Activated T-cell treated with anti-CD3 and anti-CD28 coated beads for 48 hours (primary cell): ENCODE measurements around the gene ATP2C2.
"Not testable (repeated sequence)": the region's sequence is repeated elsewhere in the genome, so short reads cannot be mapped to it uniquely, and the experiment has no call there.

Source experiments
- DNase-seq: peaks from one replicate; pipeline ENCODE4 v3.0.0-alpha.2; 2020; ENCODE audit warnings: low read depth

Gene ATP2C2

GRCh38 chr16:84398701-84399100, 30.4 kb downstream of the ATP2C2 start:
- no peak for DNase-seq

- DNase-seq = not testable (repeated sequence)
Measured at GRCh38 chr16:84399912-84400311, 31.6 kb downstream of the ATP2C2 start.

GRCh38 chr16:84403435-84403834, 35.1 kb downstream of the ATP2C2 start:
- not testable (repeated sequence) for DNase-seq

DNA sequence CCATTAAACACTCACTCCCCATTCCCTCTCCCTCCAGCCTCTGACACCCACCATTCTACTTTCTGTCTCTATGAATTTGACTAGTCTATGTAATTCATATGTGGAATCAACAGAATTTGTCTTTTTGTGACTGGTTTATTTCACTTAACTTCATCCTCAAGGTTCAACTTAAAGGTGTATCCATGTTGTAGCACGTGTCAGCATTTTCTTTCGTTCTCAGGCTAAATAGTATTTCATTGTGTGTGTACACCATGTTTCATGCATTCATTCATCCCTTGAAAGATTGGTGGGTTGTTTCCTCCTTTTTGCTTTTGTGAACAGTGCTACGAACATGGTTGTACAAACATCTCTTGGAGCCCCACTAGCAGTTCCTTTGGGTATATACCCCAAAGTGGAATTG, 36.0 kb downstream of the ATP2C2 start:
- DNase-seq = no peak

GRCh38 chr16:84404936-84405639, 36.8 kb downstream of the ATP2C2 start:
- no peak for DNase-seq

DNA sequence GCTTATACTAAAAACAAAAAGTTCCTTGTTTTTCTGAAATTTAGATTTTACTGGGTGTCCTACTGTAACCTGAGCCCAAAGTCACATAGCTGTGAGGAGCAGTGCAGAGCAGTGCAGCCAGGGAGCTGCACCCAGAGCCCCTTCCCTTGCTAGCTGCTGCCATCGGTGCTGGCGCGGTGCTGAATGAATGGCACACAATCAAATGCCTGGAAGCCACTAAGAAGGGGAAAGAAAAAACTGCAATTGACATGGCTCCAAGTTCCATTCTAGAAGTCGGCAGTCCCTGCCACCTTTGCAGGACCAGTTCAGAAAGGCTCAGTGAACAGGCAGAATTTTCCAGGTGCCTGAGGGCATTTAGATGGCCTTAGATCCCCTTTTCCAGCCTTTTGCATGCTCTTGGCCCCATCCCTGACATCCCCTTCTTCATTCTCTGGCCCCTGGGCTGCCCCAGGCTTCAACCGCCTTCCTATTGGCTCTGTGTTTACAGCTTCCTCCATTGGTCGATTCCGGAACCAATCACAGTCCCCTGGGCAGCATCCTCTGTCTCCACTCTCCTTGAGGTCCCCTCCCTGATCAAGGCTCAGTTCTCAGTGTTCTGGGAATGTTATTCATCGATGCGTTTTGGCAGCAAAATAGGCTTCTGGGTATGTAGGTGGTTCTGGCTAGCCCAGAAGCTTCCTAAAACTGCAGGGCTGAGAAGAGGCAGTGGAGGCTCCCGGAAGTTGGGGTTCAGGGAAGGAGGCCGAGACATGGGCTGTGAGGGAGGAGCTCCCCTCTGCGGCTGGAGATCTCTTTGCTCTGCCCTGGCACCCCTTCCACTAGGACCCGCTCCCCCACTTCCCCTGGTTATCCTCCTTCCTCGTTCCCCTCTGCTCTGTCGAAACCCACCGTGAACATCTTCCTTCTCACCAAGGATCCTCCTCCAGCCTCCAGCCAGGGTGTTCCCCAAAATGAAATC, 37.9 kb downstream of the ATP2C2 start:
- no peak for DNase-seq

GRCh38 chr16:84407588-84408313, 39.4 kb downstream of the ATP2C2 start:
- DNase-seq = no peak

- no peak for DNase-seq
Measured at GRCh38 chr16:84408314-84408690, 40.0 kb downstream of the ATP2C2 start.

GRCh38 chr16:84408856-84409255, 40.5 kb downstream of the ATP2C2 start:
- DNase-seq = no peak

- DNase-seq = no peak
Measured at GRCh38 chr16:84410361-84411138, 42.2 kb downstream of the ATP2C2 start.

DNA sequence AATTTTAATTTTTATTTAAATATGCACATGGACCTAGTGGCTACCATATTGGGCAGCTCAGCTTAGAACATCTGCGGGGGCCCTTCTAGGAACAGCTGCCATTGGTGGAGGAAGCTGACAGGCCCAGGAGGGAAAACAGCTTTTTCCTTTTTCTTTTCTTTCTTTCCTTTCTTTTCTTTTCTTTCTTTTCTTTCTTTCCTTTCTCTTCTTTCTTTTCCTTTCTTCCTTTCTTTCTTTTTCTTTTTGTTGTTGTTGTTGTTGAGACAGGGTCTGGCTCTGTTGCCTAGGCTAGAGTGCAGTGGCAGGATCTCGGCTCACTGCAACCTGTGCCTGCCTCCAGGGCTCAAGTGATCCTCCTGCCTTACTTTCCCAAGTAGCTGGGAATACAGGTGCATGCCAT, 43.4 kb downstream of the ATP2C2 start:
- DNase-seq = no peak

DNA sequence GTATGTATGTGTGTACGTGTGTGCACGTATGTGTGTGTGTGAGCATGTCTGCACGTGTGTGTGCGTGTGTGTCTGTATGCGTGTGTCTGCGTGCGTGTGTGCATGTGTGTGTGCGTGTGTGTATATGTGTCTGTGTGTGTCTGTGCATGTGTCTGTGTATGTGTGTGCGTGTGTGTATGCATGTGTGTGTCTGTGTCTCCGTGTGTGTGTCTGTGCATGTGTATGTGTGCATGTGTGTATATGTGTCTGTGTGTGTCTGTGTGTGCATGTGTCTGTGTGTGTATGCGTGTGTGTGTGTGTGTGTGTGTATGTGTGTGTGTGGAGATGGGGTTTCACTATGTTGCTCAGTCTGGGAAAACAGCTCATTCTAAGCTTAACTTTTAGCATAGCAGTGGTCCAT, 43.9 kb downstream of the ATP2C2 start:
- no peak for DNase-seq

DNA sequence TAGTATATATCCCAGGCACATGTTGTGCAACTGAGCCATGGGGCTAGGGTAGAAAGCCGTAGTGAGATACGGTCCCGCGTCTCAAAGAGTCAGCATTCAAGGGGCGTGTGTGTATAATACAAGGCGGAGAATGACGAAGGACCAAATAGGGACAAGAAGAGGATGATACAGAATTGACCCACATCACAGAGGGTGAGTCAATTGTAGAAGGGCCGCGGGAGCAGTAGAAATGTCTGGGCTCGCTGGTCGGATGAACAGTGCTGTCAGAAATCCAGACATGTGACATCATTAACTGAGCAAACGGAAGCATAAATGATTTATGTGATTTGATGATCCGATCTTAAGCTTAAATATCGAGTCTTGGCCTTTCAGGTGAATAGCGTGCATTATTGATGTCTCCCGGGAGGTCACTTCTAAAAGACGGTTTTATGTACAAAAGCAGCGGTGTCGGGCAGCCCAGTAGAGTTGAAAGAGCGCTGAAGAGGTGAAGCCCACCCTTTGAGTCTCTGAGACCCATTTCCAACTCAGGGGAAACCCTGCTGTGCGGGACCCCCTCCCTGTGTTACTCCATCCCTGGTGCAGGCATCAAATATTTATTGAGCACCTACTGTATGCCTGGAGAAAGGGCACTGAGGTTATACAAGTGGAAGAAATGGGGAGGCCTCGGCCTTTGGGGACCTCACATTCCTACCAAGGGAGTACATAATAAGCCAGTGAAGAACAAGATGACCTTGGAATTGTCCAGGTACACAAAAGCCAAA, 45.1 kb downstream of the ATP2C2 start:
- DNase-seq = no peak

DNA sequence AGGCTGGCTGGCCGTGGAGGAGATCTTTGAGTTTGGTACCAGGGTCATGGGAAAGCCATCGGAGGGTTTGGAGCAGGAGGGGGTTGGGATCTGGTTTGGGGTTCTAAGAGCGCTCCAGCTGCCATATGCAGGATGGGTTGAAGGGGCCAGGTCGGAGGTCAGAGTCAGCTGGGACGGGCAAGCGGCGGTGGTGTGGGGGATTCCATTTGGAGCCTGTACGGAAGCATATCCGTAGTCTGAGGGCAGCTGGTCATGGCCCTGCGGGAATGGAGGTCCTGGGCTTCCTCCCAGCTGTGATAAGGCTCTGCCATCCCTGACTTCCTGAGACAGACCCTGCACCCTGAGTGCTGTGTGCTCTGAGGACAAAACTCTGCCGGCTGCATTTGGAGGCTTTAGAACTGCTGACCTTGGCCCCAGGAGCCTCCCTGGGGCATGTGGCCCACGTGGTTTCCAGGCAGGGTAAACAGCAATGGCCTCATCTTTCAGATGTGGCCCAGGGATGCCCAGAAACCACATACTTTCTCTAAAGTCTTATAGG, 46.5 kb downstream of the ATP2C2 start:
- DNase-seq = no peak

- no peak for DNase-seq
Measured at GRCh38 chr16:84416407-84417321, 48.3 kb downstream of the ATP2C2 start.

GRCh38 chr16:84418056-84418849, 49.9 kb downstream of the ATP2C2 start:
- DNase-seq = no peak

DNA sequence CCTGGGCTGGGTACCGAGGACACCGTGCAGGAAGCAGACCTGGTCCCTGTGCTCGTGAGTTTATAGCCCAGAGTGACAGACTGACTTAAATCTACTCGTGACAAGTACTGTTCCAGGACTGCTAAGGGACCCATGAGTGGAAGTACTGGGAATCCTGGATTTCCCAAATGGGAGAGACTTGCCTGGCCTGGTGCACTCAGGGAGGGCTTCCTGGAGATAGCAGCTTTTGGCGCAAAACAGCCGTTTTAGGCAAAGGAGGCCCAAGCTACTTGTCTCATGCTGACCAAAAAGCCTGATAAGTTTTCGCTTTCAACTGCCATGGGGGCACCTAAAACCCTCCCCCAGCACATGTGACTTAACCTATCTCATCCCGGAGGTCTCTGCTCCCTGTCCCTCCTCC, 51.4 kb downstream of the ATP2C2 start:
- no peak for DNase-seq

DNA sequence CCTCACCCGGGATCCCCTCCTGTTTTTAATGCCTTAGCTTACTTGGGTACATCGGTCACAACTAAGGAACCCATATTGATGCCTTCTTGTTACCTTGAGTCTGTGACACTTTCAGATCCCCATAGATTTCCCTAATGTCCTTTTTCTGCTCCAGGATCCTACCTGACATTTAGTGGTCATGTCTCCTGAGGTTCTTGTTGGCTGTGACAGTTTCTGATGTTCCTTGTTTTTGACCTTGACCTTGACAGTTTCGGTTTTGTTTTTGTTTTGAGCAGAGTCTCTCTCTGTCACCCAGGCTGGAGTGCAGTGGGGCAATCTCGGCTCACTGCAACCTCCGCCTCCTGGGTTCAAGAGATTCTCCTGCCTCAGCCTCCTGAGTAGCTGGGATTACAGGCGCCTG, 52.2 kb downstream of the ATP2C2 start:
- not testable (repeated sequence) for DNase-seq
